Thyroid gland (tissue), 4 donors: Measurements from ENCODE around the gene RALBP1. TPM values are rescaled to one million over a fixed set of nuclear protein-coding genes. Genes with fewer than 3 reads are reported as not detected.

Experiments
- DNase-seq, 2 donors: peaks; one replicate each; pipeline ENCODE4 v3.0.0-alpha.2; 2019
- H3K27ac ChIP-seq, 3 donors: fragments of 200-600 bp; sonication (generic); 1 replicate in 2 of 3; 2 replicates in 1 of 3; pipeline ENCODE4 v1.5.1; 2016 to 2019; ENCODE audit warnings: mild to moderate bottlenecking in 1 of 3, moderate library complexity in 1 of 3
- H3K27me3 ChIP-seq: fragments of 200-600 bp; sonication (generic); one replicate; pipeline ENCODE4 v1.5.1; 2019
- H3K36me3 ChIP-seq, 2 donors: fragments of 200-600 bp; sonication (generic); one replicate each; pipeline ENCODE4 v1.5.1; 2016 to 2019
- H3K4me1 ChIP-seq, 2 donors: fragments of 200-600 bp; sonication (generic); one replicate each; pipeline ENCODE4 v1.5.1; 2017 to 2019
- H3K4me3 ChIP-seq, 3 donors: fragments of 200-600 bp; sonication (generic); replicated peaks in 1 of 3; 1 replicate in 2 of 3; 2 replicates in 1 of 3; pipeline ENCODE4 v1.5.1; 2016; ENCODE audit warnings: mild to moderate bottlenecking in 1 of 3
- H3K9me3 ChIP-seq: fragments of 200-600 bp; sonication (generic); one replicate; pipeline ENCODE4 v1.5.1; 2017
- POLR2A ChIP-seq, 2 donors: fragments of 450-650 bp; IDR thresholded peaks; one replicate each; pipeline ENCODE4 v1.6.1; 2017; ENCODE audit warnings: antibody characterized with exemption in 2 of 2, mild to moderate bottlenecking in 2 of 2, moderate library complexity in 1 of 2
- WGBS, 2 donors: methylation state at CpG; one replicate each; pipeline ENCODE4 v1.1.5; 2017; 5-methylcytosine and 5-hydroxymethylcytosine counted together
- intact Hi-C: fragments of 100-400 bp; cut with DNase I; formaldehyde crosslinking; loops from one replicate; pipeline ENCODE4 v1.15.1; 2023
- total RNA-seq, 4 donors: library from RNA; depleted of rRNA; stranded (reverse); fragments of >200 nt; gene quantifications; one replicate each; pipeline ENCODE4 v1.2.3, GENCODE V29; 2016
- TF ChIP-seq, protein P1 (sequence below), 6 experiments: fragments of 200-600 bp in 3 of 6; fragments of 450-650 bp in 3 of 6; sonication (generic) in 3 of 6; IDR thresholded peaks; one replicate each; pipeline ENCODE4 v1.5.1; 2016 to 2019; ENCODE audit warnings: antibody characterized with exemption in 6 of 6, mild to moderate bottlenecking in 2 of 6, inconsistent platforms in 1 of 6, moderate library complexity in 1 of 6

The RALBP1 gene
- total RNA-seq, 4 donors from 2014 or later: 46.6 to 69.9 (median 62.8) TPM

DNA sequence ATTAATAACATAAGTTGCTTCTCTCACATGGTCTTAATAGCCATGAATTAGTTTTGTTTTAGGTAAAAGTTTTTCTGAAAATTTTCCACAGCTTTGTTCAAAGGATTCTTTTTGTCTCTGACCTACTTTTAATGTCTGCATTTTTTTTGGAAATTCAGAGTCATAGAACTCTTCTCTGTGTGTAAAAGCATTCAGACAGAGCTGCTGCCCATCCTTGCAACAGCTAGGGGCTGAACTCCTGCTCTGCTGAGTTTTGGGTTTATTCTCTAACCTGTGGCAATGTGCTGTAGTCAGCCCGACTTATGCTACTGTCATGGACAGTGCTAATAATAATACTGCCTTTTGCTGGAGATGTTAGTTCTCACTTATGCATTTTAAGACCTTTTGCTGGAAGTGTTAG, 44.1 kb downstream of the RALBP1 start:
- H3K4me1 ChIP-seq: no peaks in the 10 kb centered on the region
- H3K27ac ChIP-seq: no peak overlapping the region
- no peak for DNase-seq
- no peak overlapping the region for H3K4me3 ChIP-seq
- intact Hi-C loops: loop anchor here (10.0 kb wide), 1 partner anchor 445 kb away; no protein-coding TSS in a partner anchor
- TF ChIP-seq, protein P1, sequence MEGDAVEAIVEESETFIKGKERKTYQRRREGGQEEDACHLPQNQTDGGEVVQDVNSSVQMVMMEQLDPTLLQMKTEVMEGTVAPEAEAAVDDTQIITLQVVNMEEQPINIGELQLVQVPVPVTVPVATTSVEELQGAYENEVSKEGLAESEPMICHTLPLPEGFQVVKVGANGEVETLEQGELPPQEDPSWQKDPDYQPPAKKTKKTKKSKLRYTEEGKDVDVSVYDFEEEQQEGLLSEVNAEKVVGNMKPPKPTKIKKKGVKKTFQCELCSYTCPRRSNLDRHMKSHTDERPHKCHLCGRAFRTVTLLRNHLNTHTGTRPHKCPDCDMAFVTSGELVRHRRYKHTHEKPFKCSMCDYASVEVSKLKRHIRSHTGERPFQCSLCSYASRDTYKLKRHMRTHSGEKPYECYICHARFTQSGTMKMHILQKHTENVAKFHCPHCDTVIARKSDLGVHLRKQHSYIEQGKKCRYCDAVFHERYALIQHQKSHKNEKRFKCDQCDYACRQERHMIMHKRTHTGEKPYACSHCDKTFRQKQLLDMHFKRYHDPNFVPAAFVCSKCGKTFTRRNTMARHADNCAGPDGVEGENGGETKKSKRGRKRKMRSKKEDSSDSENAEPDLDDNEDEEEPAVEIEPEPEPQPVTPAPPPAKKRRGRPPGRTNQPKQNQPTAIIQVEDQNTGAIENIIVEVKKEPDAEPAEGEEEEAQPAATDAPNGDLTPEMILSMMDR (IDR thresholded peaks at IDR 0.05): no peak
- no peak for TF ChIP-seq POLR2A (IDR thresholded peaks at IDR 0.05)
- H3K27me3 ChIP-seq: no peaks in the 10 kb centered on the region
- H3K9me3 ChIP-seq: no peaks in the 10 kb centered on the region
- 86 to 90% methylated on average over 1 of the region's 1 CpG for WGBS, 2 donors
- peaks cover 0 to 2% of the 10 kb centered on the region in 2 donors for H3K36me3 ChIP-seq

GRCh38 chr18:9520666-9521065, 45.4 kb downstream of the RALBP1 start:
- intact Hi-C loops: no loop called here
- DNase-seq: no peak
- Histone ChIP-seq H3K4me1 (no peaks in the 10 kb centered on the region), H3K27me3 (no peaks in the 10 kb centered on the region), H3K4me3 (no peak overlapping the region), H3K27ac (no peak overlapping the region), H3K9me3 (no peaks in the 10 kb centered on the region), H3K36me3 (peaks cover 2 to 5% of the 10 kb centered on the region in 2 donors)
- 93 to 94% methylated on average over 3 of the region's 3 CpGs for WGBS, 2 donors
- TF ChIP-seq POLR2A (IDR thresholded peaks at IDR 0.05): no peak
- TF ChIP-seq, protein P1 (IDR thresholded peaks at IDR 0.05): no peak

- no peak for DNase-seq
- intact Hi-C loops: no loop called here
- Histone ChIP-seq H3K9me3 (no peaks in the 10 kb centered on the region), H3K27ac (no peak overlapping the region), H3K4me1 (no peaks in the 10 kb centered on the region), H3K4me3 (no peak overlapping the region), H3K36me3 (peaks cover 2 to 5% of the 10 kb centered on the region in 2 donors), H3K27me3 (no peaks in the 10 kb centered on the region)
- TF ChIP-seq POLR2A (IDR thresholded peaks at IDR 0.05): no peak
- TF ChIP-seq, protein P1 (IDR thresholded peaks at IDR 0.05): no peak
- WGBS, 2 donors: 95 to 97% methylated on average over 7 of the region's 7 CpGs
Observed at GRCh38 chr18:9521770-9522169, 46.5 kb downstream of the RALBP1 start.

DNA sequence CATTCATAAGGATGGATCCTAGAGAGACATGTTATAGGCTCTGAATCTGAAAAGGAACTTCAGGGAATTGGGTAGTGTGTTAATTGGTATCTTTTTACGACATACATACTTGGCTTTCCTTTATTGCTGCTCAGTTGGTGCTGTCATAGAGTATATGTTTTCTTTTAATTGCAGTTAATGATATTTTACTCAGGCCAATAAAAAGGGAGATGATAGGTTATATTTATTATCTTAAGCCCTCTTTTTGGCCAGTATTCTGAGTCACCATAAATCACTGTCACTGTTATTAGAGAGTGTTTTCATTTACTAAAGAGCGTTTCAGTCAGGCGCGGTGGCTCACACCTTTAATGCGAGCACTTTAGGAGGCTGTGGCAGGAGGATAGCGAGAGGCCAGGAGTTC, 47.6 kb downstream of the RALBP1 start:
- Histone ChIP-seq H3K4me3 (no peak overlapping the region), H3K27me3 (no peaks in the 10 kb centered on the region), H3K36me3 (peaks cover 0 to 5% of the 10 kb centered on the region in 2 donors), H3K27ac (no peak overlapping the region), H3K9me3 (no peaks in the 10 kb centered on the region), H3K4me1 (no peaks in the 10 kb centered on the region)
- 96 to 99% methylated on average over 6 of the region's 6 CpGs for WGBS, 2 donors
- no peak for TF ChIP-seq POLR2A (IDR thresholded peaks at IDR 0.05)
- TF ChIP-seq, protein P1 (IDR thresholded peaks at IDR 0.05): no peak
- DNase-seq: no peak
- intact Hi-C loops: no loop called here

DNA sequence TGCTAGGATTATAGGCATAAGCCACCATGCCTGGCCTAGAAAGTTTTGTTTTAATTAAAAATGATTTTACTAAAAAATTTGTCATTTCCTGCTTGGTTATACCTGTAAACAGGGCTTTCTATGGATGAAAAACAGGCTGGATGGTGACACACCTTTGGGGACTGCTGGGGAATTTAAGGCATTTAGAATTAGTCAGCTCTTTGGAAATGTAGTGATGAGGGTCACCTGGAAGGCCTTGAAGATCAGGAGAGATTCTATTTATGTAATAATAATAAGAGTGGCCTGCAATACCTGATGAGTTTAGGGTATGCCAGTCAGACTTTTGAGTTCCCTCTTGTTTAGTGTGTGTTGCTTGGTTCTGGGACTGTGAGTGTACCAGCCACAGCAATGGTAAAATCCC, 51.1 kb downstream of the RALBP1 start:
- Histone ChIP-seq H3K36me3 (peaks cover 4 to 5% of the 10 kb centered on the region in 2 donors), H3K27ac (no peak overlapping the region), H3K27me3 (no peaks in the 10 kb centered on the region), H3K4me1 (no peaks in the 10 kb centered on the region), H3K4me3 (no peak overlapping the region), H3K9me3 (no peaks in the 10 kb centered on the region)
- DNase-seq: no peak
- no peak for TF ChIP-seq POLR2A (IDR thresholded peaks at IDR 0.05)
- TF ChIP-seq, protein P1 (IDR thresholded peaks at IDR 0.05): no peak
- intact Hi-C loops: no loop called here
